Cardiac fibroblast (primary cell): ENCODE data around the gene LYSMD2.

Experiments
- DNase-seq, 2 donors: peaks; one replicate each; pipeline versions ENCODE4 v3.0.0 to v3.0.0-alpha.2; 2010; ENCODE audit warnings: low read depth in 2 of 2
- H3K4me3 ChIP-seq, 2 donors: replicated peaks in 1 of 2; 1 replicate in 1 of 2; 2 replicates in 1 of 2; pipeline ENCODE4 v1.5.1; 2011; ENCODE audit warnings: low read depth in 2 of 2, low read length in 2 of 2, mild to moderate bottlenecking in 2 of 2, moderate library complexity in 1 of 2
- TF ChIP-seq, protein P1 (sequence below): IDR thresholded peaks from one replicate; pipeline ENCODE4 v1.5.1; 2011; ENCODE audit warnings: low read depth, mild to moderate bottlenecking, low read length, inconsistent platforms

Gene LYSMD2

DNA sequence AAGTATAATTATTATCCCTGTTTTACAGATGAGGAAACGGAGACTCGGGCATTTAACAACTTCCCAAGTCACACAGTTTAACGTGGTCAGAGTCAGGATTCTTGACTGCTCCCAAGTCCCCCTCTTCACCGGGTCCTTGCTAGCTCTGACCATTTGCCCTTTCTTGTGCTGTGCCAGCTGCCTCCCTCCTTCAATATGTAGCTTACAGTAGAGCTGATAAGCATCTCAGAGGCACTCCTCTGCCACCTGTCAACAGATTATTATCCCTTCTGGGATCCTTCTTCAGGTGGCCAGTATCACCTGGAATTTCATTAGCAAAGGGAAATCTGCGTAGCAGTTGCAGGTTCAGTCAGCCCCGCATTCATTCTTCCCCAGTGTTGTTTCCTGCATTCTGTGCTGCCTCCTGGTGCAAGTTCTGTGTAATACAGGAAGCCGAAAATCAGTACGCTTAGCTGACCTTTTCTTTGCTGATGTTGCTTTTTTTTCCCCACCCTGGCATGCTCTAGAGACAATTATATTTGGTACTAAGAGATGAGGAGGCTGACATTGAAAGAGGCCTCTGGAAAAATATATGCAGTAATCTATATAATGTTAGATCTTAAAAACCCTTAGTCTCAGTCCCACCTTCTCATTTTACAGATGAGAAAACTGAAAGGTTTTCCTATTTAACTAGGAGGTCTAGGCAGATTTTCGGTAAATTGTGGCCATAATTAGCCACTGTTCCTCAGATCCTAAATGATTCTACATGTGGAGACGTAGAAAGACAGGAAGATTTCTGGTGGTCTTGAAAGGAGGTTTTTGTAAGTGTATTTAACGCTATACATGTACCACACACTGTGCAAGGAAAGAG is 38.7 kb upstream of the LYSMD2 start:
- DNase-seq, result peak; percentile 65 to 71
- H3K4me3 ChIP-seq, result no peak overlapping the region
- TF ChIP-seq, protein P1, sequence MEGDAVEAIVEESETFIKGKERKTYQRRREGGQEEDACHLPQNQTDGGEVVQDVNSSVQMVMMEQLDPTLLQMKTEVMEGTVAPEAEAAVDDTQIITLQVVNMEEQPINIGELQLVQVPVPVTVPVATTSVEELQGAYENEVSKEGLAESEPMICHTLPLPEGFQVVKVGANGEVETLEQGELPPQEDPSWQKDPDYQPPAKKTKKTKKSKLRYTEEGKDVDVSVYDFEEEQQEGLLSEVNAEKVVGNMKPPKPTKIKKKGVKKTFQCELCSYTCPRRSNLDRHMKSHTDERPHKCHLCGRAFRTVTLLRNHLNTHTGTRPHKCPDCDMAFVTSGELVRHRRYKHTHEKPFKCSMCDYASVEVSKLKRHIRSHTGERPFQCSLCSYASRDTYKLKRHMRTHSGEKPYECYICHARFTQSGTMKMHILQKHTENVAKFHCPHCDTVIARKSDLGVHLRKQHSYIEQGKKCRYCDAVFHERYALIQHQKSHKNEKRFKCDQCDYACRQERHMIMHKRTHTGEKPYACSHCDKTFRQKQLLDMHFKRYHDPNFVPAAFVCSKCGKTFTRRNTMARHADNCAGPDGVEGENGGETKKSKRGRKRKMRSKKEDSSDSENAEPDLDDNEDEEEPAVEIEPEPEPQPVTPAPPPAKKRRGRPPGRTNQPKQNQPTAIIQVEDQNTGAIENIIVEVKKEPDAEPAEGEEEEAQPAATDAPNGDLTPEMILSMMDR, result peak; percentile 77

- no peak for DNase-seq
- TF ChIP-seq, protein P1, result no peak
- H3K4me3 ChIP-seq, result no peak overlapping the region
Measured at GRCh38 chr15:51774916-51775315, 37.5 kb upstream of the LYSMD2 start.

GRCh38 chr15:51771773-51772172 is 34.3 kb upstream of the LYSMD2 start:
- no peak overlapping the region for H3K4me3 ChIP-seq
- TF ChIP-seq, protein P1, result no peak
- DNase-seq, result peak in 1 of 2 donors; percentile 8

GRCh38 chr15:51770902-51771301 is 33.4 kb upstream of the LYSMD2 start:
- DNase-seq, result no peak
- H3K4me3 ChIP-seq, result no peak overlapping the region
- TF ChIP-seq, protein P1, result no peak

- TF ChIP-seq, protein P1, result no peak
- no peak overlapping the region for H3K4me3 ChIP-seq
- no peak for DNase-seq
Measured at GRCh38 chr15:51768018-51768417, 30.6 kb upstream of the LYSMD2 start.

DNA sequence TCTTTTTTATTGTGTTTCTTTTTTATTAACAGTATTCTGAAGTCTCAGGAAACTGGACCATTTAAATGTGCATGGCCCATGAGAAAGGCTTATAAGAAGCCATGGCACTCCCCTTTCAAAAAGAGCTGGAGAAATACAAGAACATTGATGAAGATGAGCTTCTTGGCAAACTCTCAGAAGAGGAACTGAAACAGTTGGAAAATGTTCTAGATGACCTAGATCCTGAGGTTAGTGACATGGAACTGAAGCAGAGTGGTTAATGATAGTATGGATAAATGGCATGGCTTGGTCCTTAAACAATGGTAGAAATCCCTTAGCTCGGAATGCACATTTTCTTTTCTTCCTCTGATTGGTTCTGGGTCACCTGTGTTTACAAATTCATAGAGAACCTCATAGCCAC is 28.9 kb upstream of the LYSMD2 start:
- H3K4me3 ChIP-seq, result no peak overlapping the region
- DNase-seq, result no peak
- TF ChIP-seq, protein P1, result no peak
